Skeletal muscle cell (primary cell): ENCODE results near the gene TBC1D3.
"Not testable (repeated sequence)": the region's sequence is repeated elsewhere in the genome, so short reads cannot be mapped to it uniquely, and the experiment has no call there.

ENCODE experiments used
- DNase-seq: peaks from one replicate; pipeline ENCODE4 v3.0.0-alpha.2; 2010; ENCODE audit warnings: low read depth
- H3K4me3 ChIP-seq: 2 replicates; pipeline ENCODE4 v1.5.1; 2011; ENCODE audit warnings: low read depth, mild to moderate bottlenecking, control low read depth, low read length, moderate library complexity

The TBC1D3 gene

DNA sequence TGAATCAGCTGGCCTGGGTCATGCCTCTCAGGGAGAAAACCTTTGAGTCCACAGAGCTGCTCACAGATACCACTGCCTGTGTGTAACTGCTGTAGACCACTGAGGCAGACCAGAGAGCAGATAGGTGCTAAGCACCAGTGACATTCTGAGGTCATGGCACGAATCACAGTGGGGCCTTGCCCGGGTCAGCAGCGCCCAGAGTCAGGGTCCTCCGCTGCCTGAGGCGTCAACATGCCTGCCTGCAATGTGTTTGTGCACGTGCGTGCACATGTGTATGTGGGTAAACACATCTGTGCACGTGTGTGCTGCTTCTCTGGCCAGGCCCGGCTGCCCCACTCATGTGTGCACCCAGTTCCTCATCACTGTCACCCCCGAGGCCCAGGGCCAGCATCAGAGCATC, at the start of gene TBC1D3:
TSS of gene TBC1D3 (minus strand) at position 101 of the 400 bp plus-strand sequence. CDS start 1,526 bp downstream, outside the sequence.
- not testable (repeated sequence) for H3K4me3 ChIP-seq, DNase-seq

DNA sequence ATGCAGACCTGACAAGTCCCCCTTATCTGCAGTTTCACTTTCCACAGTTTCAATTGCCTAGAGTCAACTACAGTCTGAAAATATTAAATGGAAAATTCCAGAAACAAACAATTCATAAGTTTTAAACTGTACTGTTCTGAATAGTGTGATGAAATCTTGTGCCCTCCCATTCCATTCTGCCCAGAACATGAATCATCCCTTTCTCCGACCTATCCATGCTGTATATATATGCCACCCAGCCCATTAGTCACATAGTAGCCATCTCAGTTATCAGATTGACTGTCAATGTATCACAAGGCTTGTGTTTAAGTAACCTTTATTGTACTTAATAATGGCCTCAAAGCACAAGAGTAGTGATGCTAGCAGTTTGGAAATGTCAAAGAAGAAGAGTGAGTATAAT, 40.4 kb upstream of the TBC1D3 start:
- H3K4me3 ChIP-seq, DNase-seq: not testable (repeated sequence)

DNA sequence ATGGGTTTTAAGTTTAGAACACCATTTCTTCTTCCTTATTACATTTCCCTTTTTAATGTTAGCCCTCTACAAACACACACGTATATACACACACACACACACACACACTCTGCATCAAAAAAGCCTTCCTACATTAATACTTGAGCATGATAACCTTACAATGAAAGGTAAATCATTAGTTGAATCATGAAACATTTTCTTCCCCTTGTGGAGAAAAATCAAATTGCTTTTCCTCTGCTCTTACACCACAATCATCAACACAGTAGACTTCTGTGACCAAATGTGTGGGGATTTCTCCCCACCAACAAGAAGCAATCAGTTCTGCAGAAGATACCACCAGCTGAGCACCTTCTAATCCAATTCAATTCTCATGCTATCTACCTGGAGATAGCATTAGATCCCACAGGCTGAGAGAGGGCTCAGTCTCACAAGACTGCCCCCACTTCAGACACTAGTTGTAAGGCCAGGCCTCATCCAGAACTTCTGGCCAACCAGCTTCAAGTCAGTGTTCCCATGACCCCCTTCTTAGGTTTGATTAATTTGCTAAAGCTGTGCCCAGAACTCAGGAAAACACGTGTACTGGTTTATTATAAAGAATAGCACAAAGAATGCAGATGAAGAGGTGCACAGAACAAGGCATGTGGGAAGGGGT, 33.6 kb upstream of the TBC1D3 start:
- DNase-seq, H3K4me3 ChIP-seq: not testable (repeated sequence)

- H3K4me3 ChIP-seq, DNase-seq: not testable (repeated sequence)
Measured at GRCh38 chr17:38220867-38221266, 28.5 kb upstream of the TBC1D3 start.

- not testable (repeated sequence) for H3K4me3 ChIP-seq, DNase-seq
Measured at GRCh38 chr17:38200271-38200670, 7.9 kb upstream of the TBC1D3 start.

- DNase-seq, H3K4me3 ChIP-seq: not testable (repeated sequence)
Measured at GRCh38 chr17:38134860-38135259, 57.5 kb downstream of the TBC1D3 start.
